H9 (cell line): ENCODE results near the gene ZDHHC1. TPM values are rescaled to one million over a fixed set of nuclear protein-coding genes. Genes with fewer than 3 reads are reported as not detected.
A peak's percentile ranks its signal among the peaks of the same experiment; 100 is the strongest.

Experiments
- DNase-seq: peaks from one replicate; pipeline ENCODE4 v3.0.0-alpha.2; 2017
- H2AFZ ChIP-seq: one replicate; pipeline ENCODE4 v1.6.1; 2013; ENCODE audit warnings: mild to moderate bottlenecking, low read length, control low read depth, moderate library complexity
- H2AK5ac ChIP-seq: 2 replicates; pipeline ENCODE4 v1.6.1; 2013; ENCODE audit warnings: low read length, control low read depth, mixed read lengths; ENCODE audit not compliant: insufficient read length
- H2BK120ac ChIP-seq: one replicate; pipeline ENCODE4 v1.6.1; 2013; ENCODE audit warnings: low read depth, mild to moderate bottlenecking, low read length, control low read depth, inconsistent platforms; ENCODE audit not compliant: poor library complexity, severe bottlenecking
- H2BK12ac ChIP-seq: 2 replicates; pipeline ENCODE4 v1.6.1; 2013; ENCODE audit warnings: low read length, control low read depth, mixed read lengths, low read depth; ENCODE audit not compliant: insufficient read length
- H2BK15ac ChIP-seq: 2 replicates; pipeline ENCODE4 v1.6.1; 2013; ENCODE audit warnings: low read depth, low read length, control low read depth
- H2BK20ac ChIP-seq: one replicate; pipeline ENCODE4 v1.6.1; 2013; ENCODE audit warnings: low read depth, mild to moderate bottlenecking, low read length, control low read depth, inconsistent platforms; ENCODE audit not compliant: poor library complexity, severe bottlenecking
- H2BK5ac ChIP-seq: 2 replicates; pipeline ENCODE4 v1.6.1; 2013; ENCODE audit warnings: low read length, control low read depth, mixed read lengths; ENCODE audit not compliant: insufficient read length
- H3K14ac ChIP-seq: 2 replicates; pipeline ENCODE4 v1.6.1; 2013; ENCODE audit warnings: low read length, control low read depth; ENCODE audit not compliant: insufficient read depth
- H3K18ac ChIP-seq: 2 replicates; pipeline ENCODE4 v1.6.1; 2013; ENCODE audit warnings: low read depth, mild to moderate bottlenecking, mixed read lengths, low read length, control low read depth; ENCODE audit not compliant: insufficient read length
- H3K23ac ChIP-seq: 2 replicates; pipeline ENCODE4 v1.6.1; 2013; ENCODE audit warnings: low read length, control low read depth, mixed read lengths, low read depth; ENCODE audit not compliant: insufficient read length
- H3K23me2 ChIP-seq: 2 replicates; pipeline ENCODE4 v1.6.1; 2013; ENCODE audit warnings: low read depth, mild to moderate bottlenecking, mixed read lengths, low read length, control low read depth; ENCODE audit not compliant: insufficient read length, poor library complexity, severe bottlenecking
- H3K27ac ChIP-seq: 2 replicates; pipeline ENCODE4 v1.5.1; 2013; ENCODE audit warnings: low read length, control low read depth, mixed read lengths, low read depth; ENCODE audit not compliant: insufficient read length
- H3K27me3 ChIP-seq: 2 replicates; pipeline ENCODE4 v1.6.1; 2013; ENCODE audit warnings: low read length, control low read depth, inconsistent platforms; ENCODE audit not compliant: insufficient read depth
- H3K4ac ChIP-seq: 2 replicates; pipeline ENCODE4 v1.6.1; 2013; ENCODE audit warnings: low read depth, mild to moderate bottlenecking, control low read depth, inconsistent platforms, low read length, moderate library complexity
- H3K4me1 ChIP-seq: 2 replicates; pipeline ENCODE4 v1.6.1; 2013; ENCODE audit warnings: low read length, control low read depth, inconsistent platforms; ENCODE audit not compliant: insufficient read depth
- H3K4me2 ChIP-seq: 2 replicates; pipeline ENCODE4 v1.6.1; 2013; ENCODE audit warnings: low read length, control low read depth, mixed read lengths; ENCODE audit not compliant: insufficient read length, insufficient read depth
- H3K56ac ChIP-seq: 2 replicates; pipeline ENCODE4 v1.6.1; 2013; ENCODE audit warnings: low read depth, mild to moderate bottlenecking, mixed read lengths, low read length, control low read depth; ENCODE audit not compliant: insufficient read length
- H3K79me1 ChIP-seq: 2 replicates; pipeline ENCODE4 v1.6.1; 2013; ENCODE audit warnings: low read depth, mild to moderate bottlenecking, moderate library complexity, low read length, control low read depth, inconsistent platforms; ENCODE audit not compliant: insufficient read depth, poor library complexity, severe bottlenecking
- H3K79me2 ChIP-seq: 2 replicates; pipeline ENCODE4 v1.6.1; 2013; ENCODE audit warnings: low read length, control low read depth, inconsistent platforms; ENCODE audit not compliant: insufficient read depth
- H3K9ac ChIP-seq: 2 replicates; pipeline ENCODE4 v1.6.1; 2013; ENCODE audit warnings: low read length, control low read depth, mixed read lengths; ENCODE audit not compliant: insufficient read length; ENCODE audit errors: extremely low read depth
- H3K9me3 ChIP-seq: one replicate; pipeline ENCODE4 v1.6.1; 2013; ENCODE audit warnings: low read depth, low read length, inconsistent platforms; ENCODE audit not compliant: control insufficient read depth
- H3T11ph ChIP-seq: one replicate; pipeline ENCODE4 v1.6.1; 2013; ENCODE audit warnings: mild to moderate bottlenecking, low read length, control low read depth, inconsistent platforms
- H4K20me1 ChIP-seq: one replicate; pipeline ENCODE4 v1.6.1; 2013; ENCODE audit not compliant: control insufficient read depth, insufficient read length, insufficient read depth
- H4K5ac ChIP-seq: 2 replicates; pipeline ENCODE4 v1.6.1; 2013; ENCODE audit warnings: low read depth, mild to moderate bottlenecking, mixed read lengths, low read length, control low read depth; ENCODE audit not compliant: insufficient read length
- H4K8ac ChIP-seq: replicated peaks from 2 replicates; pipeline ENCODE4 v1.6.1; 2013; ENCODE audit warnings: low read length, control low read depth, mixed read lengths, low read depth; ENCODE audit not compliant: insufficient read length
- H4K91ac ChIP-seq: 2 replicates; pipeline ENCODE4 v1.6.1; 2013; ENCODE audit warnings: low read depth, mild to moderate bottlenecking, moderate library complexity, mixed read lengths, low read length, control low read depth; ENCODE audit not compliant: insufficient read length
- H3K27ac Mint-ChIP-seq, 3 experiments: 2 replicates in 2 of 3; 3 replicates in 1 of 3; pipeline ENCODE4 v1.8.0; 2020 to 2021; ENCODE audit warnings: mixed read lengths in 3 of 3, mild to moderate bottlenecking in 1 of 3, moderate library complexity in 1 of 3
- H3K27me3 Mint-ChIP-seq: 2 replicates; pipeline ENCODE4 v1.8.0; 2021; ENCODE audit warnings: low read depth, mild to moderate bottlenecking, moderate library complexity, mixed read lengths
- H3K36me3 Mint-ChIP-seq, 3 experiments: 2 replicates in 2 of 3; 3 replicates in 1 of 3; pipeline ENCODE4 v1.8.0; 2020 to 2021; ENCODE audit warnings: low read depth in 3 of 3, mixed read lengths in 3 of 3; ENCODE audit not compliant: insufficient read depth in 1 of 3
- H3K4me1 Mint-ChIP-seq, 2 experiments: 2 replicates each; pipeline ENCODE4 v1.8.0; 2020; ENCODE audit warnings: mixed read lengths in 2 of 2
- H3K4me3 Mint-ChIP-seq, 2 experiments: 2 replicates in 1 of 2; 3 replicates in 1 of 2; pipeline ENCODE4 v1.8.0; 2020 to 2021; ENCODE audit warnings: mild to moderate bottlenecking in 2 of 2, mixed read lengths in 2 of 2, moderate library complexity in 1 of 2
- H3K9me3 Mint-ChIP-seq, 2 experiments: 2 replicates in 1 of 2; 3 replicates in 1 of 2; pipeline ENCODE4 v1.8.0; 2020; ENCODE audit warnings: mild to moderate bottlenecking in 2 of 2, mixed read lengths in 2 of 2, moderate library complexity in 1 of 2
- CTCF ChIP-seq: fragments of 200-600 bp; sonication (generic); conservative IDR thresholded peaks from 3 replicates; pipeline ENCODE4 v1.8.0; 2021; ENCODE audit warnings: antibody characterized with exemption, mild to moderate bottlenecking
- WGBS: extraction: QIAGEN DNeasy Blood & Tissue Kit; methylation state at CpG from one replicate; pipeline ENCODE4 v1.1.7; 2013; ENCODE audit warnings: missing lambda C conversion rate, low lambda C conversion rate, mixed read lengths; ENCODE audit not compliant: insufficient read length; ENCODE audit errors: extremely low coverage; 5-methylcytosine and 5-hydroxymethylcytosine counted together
- total RNA-seq: library from RNA; stranded (reverse); gene quantifications from 2 replicates; pipeline ENCODE4 v1.2.1, GENCODE V29; 2021

The ZDHHC1 gene
- total RNA-seq, 1 experiment from 2014 or later, result 3.7 TPM

GRCh38 chr16:67445913-67446907, 29.9 kb upstream of the ZDHHC1 start:
- Histone ChIP-seq H3K23ac (no peak overlapping the region), H3K9ac (no peak overlapping the region), H2BK15ac (no peak overlapping the region), H3K23me2 (no peaks in the 10 kb centered on the region), H3K4ac (no peak overlapping the region), H3K9me3 (no peaks in the 10 kb centered on the region), H2BK5ac (no peak overlapping the region), H2BK12ac (no peak overlapping the region), H4K91ac (no peak overlapping the region), H3K4me1 (no peaks in the 10 kb centered on the region), H3K27me3 (no peaks in the 10 kb centered on the region), H4K8ac (no peak overlapping the region), H2AFZ (no peak overlapping the region), H3K4me2 (no peak overlapping the region), H3T11ph (no peak overlapping the region), H3K18ac (no peak overlapping the region), H2AK5ac (no peak overlapping the region), H3K79me1 (no peaks in the 10 kb centered on the region), H2BK120ac (no peak overlapping the region), H3K56ac (no peak overlapping the region), H3K14ac (no peak overlapping the region; the same call in 1 of the 2 replicates), H4K20me1 (no peaks in the 10 kb centered on the region), H3K27ac (no peak overlapping the region), H2BK20ac (no peak overlapping the region), H3K79me2 (no peaks in the 10 kb centered on the region), H4K5ac (no peak overlapping the region)
- DNase-seq, result no peak
- no peak for TF ChIP-seq CTCF
- no peak overlapping the region for H3K4me3 Mint-ChIP-seq
- H3K27me3 Mint-ChIP-seq, result no peaks in the 10 kb centered on the region
- H3K27ac Mint-ChIP-seq, result peak overlapping the region in 2 of 3 experiments; percentile 44 to 65; a peak in 3 of 7 replicates
- no peaks in the 10 kb centered on the region for H3K9me3 Mint-ChIP-seq
- WGBS, result no CpG with 5 or more reads among the region's 12 CpGs
- peaks cover 16 to 17% of the 10 kb centered on the region in 2 experiments for H3K4me1 Mint-ChIP-seq
- peaks cover 0 to 21% (median 11%) of the 10 kb centered on the region in 3 experiments; a peak in 6 of 7 replicates for H3K36me3 Mint-ChIP-seq
